Lower lobe of right lung (tissue), 2 donors: ENCODE measurements around the gene ABCC1. TPM values are rescaled to one million over a fixed set of nuclear protein-coding genes. Genes with fewer than 3 reads are reported as not detected.
"Not testable (repeated sequence)": the region's sequence is repeated elsewhere in the genome, so short reads cannot be mapped to it uniquely, and the experiment has no call there.

Experiments used
- ATAC-seq, 2 donors: fragments of 200-7000 bp; cut with Tn5 transposase; one replicate each; pipeline ENCODE4 v1.9.1; 2020 to 2022; ENCODE audit warnings: mild to moderate bottlenecking in 2 of 2, moderate library complexity in 2 of 2
- DNase-seq: peaks from one replicate; pipeline ENCODE4 v3.0.0-alpha.2; 2020
- H3K27ac ChIP-seq: fragments of 200-600 bp; one replicate; pipeline ENCODE4 v1.8.0; 2022
- H3K27me3 ChIP-seq: fragments of 200-600 bp; one replicate; pipeline ENCODE4 v1.8.0; 2022; ENCODE audit warnings: low read depth
- H3K36me3 ChIP-seq: fragments of 200-600 bp; one replicate; pipeline ENCODE4 v1.8.0; 2022; ENCODE audit warnings: mild to moderate bottlenecking
- H3K4me1 ChIP-seq: fragments of 200-600 bp; one replicate; pipeline ENCODE4 v1.8.0; 2022
- H3K4me3 ChIP-seq: fragments of 200-600 bp; one replicate; pipeline ENCODE4 v1.8.0; 2022; ENCODE audit warnings: mild to moderate bottlenecking
- H3K9me3 ChIP-seq: fragments of 200-600 bp; one replicate; pipeline ENCODE4 v1.8.0; 2022
- intact Hi-C: fragments of 100-400 bp; cut with DNase I; formaldehyde crosslinking; loops from one replicate; pipeline ENCODE4 v1.11.0; 2022
- total RNA-seq: library from RNA; stranded (reverse); fragmentation: NEBNext Ultra II Directional; extraction: Animal tissue kit (Norgen Biotek cat#: 25700); gene quantifications from one replicate; pipeline ENCODE4 v1.2.1, GENCODE V29; 2021
- TF ChIP-seq, protein P1 (sequence below): fragments of 200-600 bp; IDR thresholded peaks from one replicate; pipeline ENCODE4 v1.8.0; 2022; ENCODE audit warnings: antibody characterized with exemption, mild to moderate bottlenecking
- donor health status: DM: no; HTN: yes; CAD: no; lungs with severe emphysema.

ABCC1 gene
- total RNA-seq, 1 donor from 2014 or later, result 47.5 TPM

DNA sequence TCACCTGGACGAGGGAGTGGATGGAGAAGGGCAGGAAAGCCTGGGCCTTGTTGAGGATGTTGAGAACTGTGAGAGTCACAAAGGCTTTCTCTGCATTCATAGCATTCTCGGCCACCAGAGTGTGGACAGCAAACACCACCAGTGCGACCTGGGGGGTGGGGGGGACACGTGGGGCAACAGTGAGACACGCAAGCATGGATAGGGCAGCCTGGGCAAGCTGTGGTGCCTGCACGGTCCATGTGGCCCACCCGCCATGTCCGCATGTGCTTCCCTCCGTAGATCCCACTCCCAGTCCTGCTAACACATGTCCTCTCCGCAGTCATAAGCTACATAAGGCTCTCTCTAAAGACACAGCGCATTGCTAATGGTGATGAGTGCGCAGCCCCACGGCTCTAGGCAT, 239.4 kb downstream of the ABCC1 start:
- intact Hi-C loops, result no loop called here
- no peaks in the 10 kb centered on the region for H3K9me3 ChIP-seq
- ATAC-seq, result no peak
- TF ChIP-seq, protein P1, sequence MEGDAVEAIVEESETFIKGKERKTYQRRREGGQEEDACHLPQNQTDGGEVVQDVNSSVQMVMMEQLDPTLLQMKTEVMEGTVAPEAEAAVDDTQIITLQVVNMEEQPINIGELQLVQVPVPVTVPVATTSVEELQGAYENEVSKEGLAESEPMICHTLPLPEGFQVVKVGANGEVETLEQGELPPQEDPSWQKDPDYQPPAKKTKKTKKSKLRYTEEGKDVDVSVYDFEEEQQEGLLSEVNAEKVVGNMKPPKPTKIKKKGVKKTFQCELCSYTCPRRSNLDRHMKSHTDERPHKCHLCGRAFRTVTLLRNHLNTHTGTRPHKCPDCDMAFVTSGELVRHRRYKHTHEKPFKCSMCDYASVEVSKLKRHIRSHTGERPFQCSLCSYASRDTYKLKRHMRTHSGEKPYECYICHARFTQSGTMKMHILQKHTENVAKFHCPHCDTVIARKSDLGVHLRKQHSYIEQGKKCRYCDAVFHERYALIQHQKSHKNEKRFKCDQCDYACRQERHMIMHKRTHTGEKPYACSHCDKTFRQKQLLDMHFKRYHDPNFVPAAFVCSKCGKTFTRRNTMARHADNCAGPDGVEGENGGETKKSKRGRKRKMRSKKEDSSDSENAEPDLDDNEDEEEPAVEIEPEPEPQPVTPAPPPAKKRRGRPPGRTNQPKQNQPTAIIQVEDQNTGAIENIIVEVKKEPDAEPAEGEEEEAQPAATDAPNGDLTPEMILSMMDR, result no peak
- DNase-seq, result no peak
- no peak overlapping the region for H3K27ac ChIP-seq
- no peaks in the 10 kb centered on the region for H3K4me1 ChIP-seq
- H3K36me3 ChIP-seq, result peaks cover 34% of the 10 kb centered on the region
- no peak overlapping the region for H3K4me3 ChIP-seq
- no peaks in the 10 kb centered on the region for H3K27me3 ChIP-seq

DNA sequence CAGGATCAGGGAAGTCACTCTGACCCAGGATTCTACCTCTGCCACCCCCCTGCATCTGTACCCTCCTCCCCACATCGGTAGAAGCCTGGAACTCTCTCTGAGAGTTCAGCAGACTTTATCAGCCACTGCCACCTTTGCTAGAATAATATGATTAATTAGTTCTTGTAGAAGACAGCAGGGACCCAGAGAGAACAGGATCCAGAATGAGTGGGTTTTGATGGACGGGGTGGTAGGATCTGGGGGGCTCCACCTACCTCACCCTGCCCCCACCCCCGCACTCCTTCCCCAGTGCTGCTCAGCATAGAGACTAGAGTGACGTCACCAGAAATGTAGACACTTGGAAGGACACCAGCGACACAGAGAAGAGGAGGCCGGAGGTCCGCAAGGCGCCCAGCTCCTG, 240.4 kb downstream of the ABCC1 start:
- DNase-seq, result no peak
- Histone ChIP-seq H3K9me3 (no peaks in the 10 kb centered on the region), H3K4me1 (no peaks in the 10 kb centered on the region), H3K4me3 (no peak overlapping the region), H3K27ac (no peak overlapping the region), H3K27me3 (no peaks in the 10 kb centered on the region), H3K36me3 (peaks cover 30% of the 10 kb centered on the region)
- intact Hi-C loops, result no loop called here
- TF ChIP-seq, protein P1, result no peak
- ATAC-seq, result no peak

DNA sequence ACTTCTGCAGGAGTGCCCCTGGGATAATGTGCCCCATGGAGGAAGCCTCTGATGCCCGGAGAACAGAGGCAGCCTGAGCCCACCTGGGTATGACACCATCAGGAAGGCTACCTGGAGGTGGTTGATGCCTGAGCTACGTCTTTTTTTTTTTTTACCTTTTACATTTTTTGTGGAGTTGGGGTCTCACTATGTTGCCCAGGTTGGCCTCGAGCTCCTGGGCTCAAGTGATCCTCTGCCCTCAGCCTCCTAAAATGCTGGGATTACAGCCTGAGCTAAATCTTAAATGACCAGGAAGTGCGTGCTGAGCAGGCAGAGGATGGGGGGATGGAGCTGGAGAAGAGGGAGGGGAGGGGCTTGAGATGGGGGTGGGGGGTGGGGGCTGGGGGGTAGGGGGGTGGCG, 241.1 kb downstream of the ABCC1 start:
- intact Hi-C loops, result no loop called here
- H3K4me1 ChIP-seq, result no peaks in the 10 kb centered on the region
- H3K4me3 ChIP-seq, result no peak overlapping the region
- no peaks in the 10 kb centered on the region for H3K27me3 ChIP-seq
- DNase-seq (no peak), ATAC-seq (no peak)
- H3K36me3 ChIP-seq, result peaks cover 24% of the 10 kb centered on the region
- H3K27ac ChIP-seq, result no peak overlapping the region
- no peaks in the 10 kb centered on the region for H3K9me3 ChIP-seq
- TF ChIP-seq, protein P1, result no peak

DNA sequence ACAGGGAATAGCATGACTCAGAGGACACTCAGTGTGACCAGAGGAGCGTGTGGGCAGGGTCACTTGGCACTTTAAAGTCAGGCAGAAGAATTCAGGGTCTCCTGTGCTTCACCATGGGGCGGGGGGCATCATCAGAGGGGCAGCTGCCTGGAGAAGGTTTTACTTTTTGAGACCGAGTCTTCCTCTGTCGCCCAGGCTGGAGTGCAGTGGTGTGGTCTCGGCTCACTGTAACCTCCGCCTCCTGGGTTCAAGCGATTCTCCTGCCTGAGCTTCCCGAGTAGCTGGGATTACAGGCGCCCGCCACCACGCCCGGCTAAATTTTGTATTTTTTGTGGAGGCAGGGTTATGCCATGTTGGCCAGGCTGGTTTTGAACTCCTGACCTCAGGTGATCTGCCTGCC, 241.6 kb downstream of the ABCC1 start:
- H3K27me3 ChIP-seq, H3K4me1 ChIP-seq, H3K27ac ChIP-seq, DNase-seq, H3K9me3 ChIP-seq, H3K4me3 ChIP-seq, intact Hi-C loops, ATAC-seq: not testable (repeated sequence)
- H3K36me3 ChIP-seq, result peaks cover 22% of the 10 kb centered on the region

DNA sequence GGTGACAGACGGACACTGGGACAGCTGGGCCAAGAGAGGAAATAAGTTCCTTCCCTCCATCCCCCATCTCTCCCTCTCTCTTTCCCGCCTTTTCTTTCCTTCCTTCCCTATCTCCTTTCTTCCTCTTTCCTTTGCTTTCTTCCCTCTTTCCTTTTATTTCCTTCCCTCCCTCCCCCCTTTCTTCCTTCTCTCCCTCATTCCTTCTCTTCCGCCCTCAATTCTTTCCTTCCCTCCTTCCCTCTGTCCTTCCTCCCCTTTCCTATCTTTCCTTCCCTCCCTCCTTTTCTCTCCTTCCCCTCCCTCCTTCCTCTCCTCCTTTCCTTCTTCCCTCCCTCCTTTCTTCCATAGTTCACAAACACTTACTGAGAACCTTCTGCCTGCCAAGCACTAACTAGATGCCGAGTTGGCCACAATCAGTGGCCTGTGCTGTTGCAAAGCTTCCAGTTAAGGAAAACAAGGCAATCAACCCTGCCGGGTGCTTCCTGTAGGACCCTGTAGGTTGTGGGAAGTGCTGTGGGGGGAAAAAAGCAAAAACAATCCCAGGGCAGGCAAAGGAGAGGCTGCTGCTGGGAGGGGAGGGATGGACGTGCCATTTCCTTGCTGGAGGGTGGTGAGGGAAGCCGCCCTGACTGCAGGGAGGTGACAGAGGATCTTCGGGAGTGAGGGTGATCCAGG, 242.2 kb downstream of the ABCC1 start:
- TF ChIP-seq, protein P1, result no peak
- H3K27me3 ChIP-seq, result no peaks in the 10 kb centered on the region
- peaks cover 23% of the 10 kb centered on the region for H3K36me3 ChIP-seq
- DNase-seq, result no peak
- H3K9me3 ChIP-seq, result no peaks in the 10 kb centered on the region
- H3K4me3 ChIP-seq, result no peak overlapping the region
- no peak overlapping the region for H3K27ac ChIP-seq
- intact Hi-C loops, result no loop called here
- no peaks in the 10 kb centered on the region for H3K4me1 ChIP-seq
- no peak for ATAC-seq

Other genes with a start within 250 kb of the ABCC1 start
- gene MYH11, start 92.6 kb upstream of the ABCC1 start, total RNA-seq, result 102 TPM
- gene CEP20, start 61.0 kb upstream of the ABCC1 start, total RNA-seq, result 24.1 TPM